H7 (cell line): ENCODE data around the gene HDAC2. TPM values are rescaled to one million over a fixed set of nuclear protein-coding genes. Genes with fewer than 3 reads are reported as not detected.
"Not testable (repeated sequence)": the region's sequence is repeated elsewhere in the genome, so short reads cannot be mapped to it uniquely, and the experiment has no call there.

Source experiments
- DNase-seq: peaks from one replicate; pipeline ENCODE4 v3.0.0; 2012
- H3K27me3 ChIP-seq: 2 replicates; pipeline ENCODE4 v1.6.0; 2011; ENCODE audit warnings: mild to moderate bottlenecking, low read length; ENCODE audit not compliant: control insufficient read depth, insufficient read depth
- H3K36me3 ChIP-seq: replicated peaks from 2 replicates; pipeline ENCODE4 v1.5.1; 2011; ENCODE audit warnings: low read length; ENCODE audit not compliant: control insufficient read depth, insufficient read depth
- H3K4me3 ChIP-seq: 2 replicates; pipeline ENCODE4 v1.5.1; 2011; ENCODE audit warnings: low read depth, mild to moderate bottlenecking, control low read depth, low read length, moderate library complexity; ENCODE audit not compliant: insufficient read depth
- total RNA-seq: library from RNA; depleted of rRNA; stranded (reverse); fragments of >200 nt; shearing (Covaris generic); gene quantifications from 2 replicates; pipeline ENCODE4 v1.2.3, GENCODE V29; 2014

The HDAC2 gene
- total RNA-seq, 1 experiment from 2014 or later = 181 TPM

- Histone ChIP-seq H3K4me3 (no peak overlapping the region), H3K36me3 (no peaks in the 10 kb centered on the region), H3K27me3 (no peaks in the 10 kb centered on the region)
- peak; percentile 53 for DNase-seq
Measured at GRCh38 chr6:113994934-113995342, 24.0 kb upstream of the HDAC2 start.

GRCh38 chr6:113989675-113990074 is 18.7 kb upstream of the HDAC2 start:
- Histone ChIP-seq H3K36me3 (no peaks in the 10 kb centered on the region), H3K4me3 (no peak overlapping the region), H3K27me3 (no peaks in the 10 kb centered on the region)
- no peak for DNase-seq

- H3K4me3 ChIP-seq, H3K27me3 ChIP-seq, H3K36me3 ChIP-seq, DNase-seq: not testable (repeated sequence)
Measured at GRCh38 chr6:113982675-113983074, 11.7 kb upstream of the HDAC2 start.

- Histone ChIP-seq H3K36me3 (no peaks in the 10 kb centered on the region), H3K27me3 (no peaks in the 10 kb centered on the region), H3K4me3 (no peak overlapping the region)
- DNase-seq = no peak
Measured at GRCh38 chr6:113982055-113982550, 11.2 kb upstream of the HDAC2 start.

GRCh38 chr6:113980937-113981554 is 10.1 kb upstream of the HDAC2 start:
- Histone ChIP-seq H3K27me3 (no peaks in the 10 kb centered on the region), H3K36me3 (no peaks in the 10 kb centered on the region), H3K4me3 (no peak overlapping the region)
- DNase-seq = peak; percentile 64

GRCh38 chr6:113979937-113980336 is 9.0 kb upstream of the HDAC2 start:
- H3K27me3 ChIP-seq = no peaks in the 10 kb centered on the region
- H3K36me3 ChIP-seq = no peaks in the 10 kb centered on the region
- no peak for DNase-seq
- H3K4me3 ChIP-seq = no peak overlapping the region

- H3K4me3 ChIP-seq = no peak overlapping the region
- DNase-seq = no peak
- H3K27me3 ChIP-seq = no peaks in the 10 kb centered on the region
- no peaks in the 10 kb centered on the region for H3K36me3 ChIP-seq
Measured at GRCh38 chr6:113978084-113978675, 7.2 kb upstream of the HDAC2 start.

GRCh38 chr6:113976806-113977205 is 5.9 kb upstream of the HDAC2 start:
- no peak overlapping the region for H3K4me3 ChIP-seq
- H3K36me3 ChIP-seq = no peaks in the 10 kb centered on the region
- DNase-seq = no peak
- H3K27me3 ChIP-seq = no peaks in the 10 kb centered on the region

- peak; percentile 13 for DNase-seq
- no peak overlapping the region; the same call in 1 of the 2 replicates for H3K4me3 ChIP-seq
- no peaks in the 10 kb centered on the region for H3K27me3 ChIP-seq
- H3K36me3 ChIP-seq = no peaks in the 10 kb centered on the region
Measured at GRCh38 chr6:113971741-113972140, 793 bp upstream of the HDAC2 start.

GRCh38 chr6:113969888-113970804 is 802 bp downstream of the HDAC2 start:
- peak; percentile 75 for DNase-seq
- H3K4me3 ChIP-seq = peak overlapping the region; percentile 95
- H3K27me3 ChIP-seq = no peaks in the 10 kb centered on the region
- H3K36me3 ChIP-seq = no peaks in the 10 kb centered on the region

GRCh38 chr6:113968472-113968871 is 2.5 kb downstream of the HDAC2 start:
- no peak for DNase-seq
- Histone ChIP-seq H3K27me3 (no peaks in the 10 kb centered on the region), H3K36me3 (no peaks in the 10 kb centered on the region)

GRCh38 chr6:113967777-113968176 is 3.2 kb downstream of the HDAC2 start:
- Histone ChIP-seq H3K4me3 (no peak overlapping the region), H3K27me3 (no peaks in the 10 kb centered on the region), H3K36me3 (no peaks in the 10 kb centered on the region)
- peak; percentile 12 for DNase-seq

More at GRCh38 chr6:113968472-113968871, 2.5 kb downstream of the HDAC2 start:
- peak overlapping the region; percentile 0; the same call in 1 of the 2 replicates for H3K4me3 ChIP-seq

GRCh38 chr6:113960795-113961194 is 10.2 kb downstream of the HDAC2 start:
- Histone ChIP-seq H3K36me3 (peaks cover 4% of the 10 kb centered on the region), H3K4me3 (no peak overlapping the region), H3K27me3 (no peaks in the 10 kb centered on the region)
- DNase-seq = no peak

- Histone ChIP-seq H3K36me3 (peaks cover 11% of the 10 kb centered on the region), H3K27me3 (no peaks in the 10 kb centered on the region), H3K4me3 (no peak overlapping the region)
- DNase-seq = no peak
Measured at GRCh38 chr6:113959235-113959634, 11.7 kb downstream of the HDAC2 start.
